Coronary artery (tissue), 2 donors: ENCODE data around the gene NOXO1.

Source experiments
- DNase-seq: peaks from one replicate; pipeline ENCODE4 v3.0.0-alpha.2; 2017; ENCODE audit warnings: low spot score
- H3K27ac ChIP-seq, 2 donors: fragments of 200-600 bp; sonication (generic); one replicate each; pipeline ENCODE4 v1.5.1; 2016 to 2019
- H3K4me3 ChIP-seq: fragments of 200-600 bp; sonication (generic); 2 replicates; pipeline ENCODE4 v1.5.1; 2016; ENCODE audit warnings: mild to moderate bottlenecking, moderate library complexity
- CTCF ChIP-seq: fragments of 200-600 bp; sonication (generic); IDR thresholded peaks from one replicate; pipeline ENCODE4 v1.5.1; 2019; ENCODE audit warnings: antibody characterized with exemption

NOXO1 gene

GRCh38 chr16:2005646-2006045, 24.4 kb upstream of the NOXO1 start:
- no peak for TF ChIP-seq CTCF
- no peak for DNase-seq
- no peak overlapping the region for H3K27ac ChIP-seq
- H3K4me3 ChIP-seq, result no peak overlapping the region

DNA sequence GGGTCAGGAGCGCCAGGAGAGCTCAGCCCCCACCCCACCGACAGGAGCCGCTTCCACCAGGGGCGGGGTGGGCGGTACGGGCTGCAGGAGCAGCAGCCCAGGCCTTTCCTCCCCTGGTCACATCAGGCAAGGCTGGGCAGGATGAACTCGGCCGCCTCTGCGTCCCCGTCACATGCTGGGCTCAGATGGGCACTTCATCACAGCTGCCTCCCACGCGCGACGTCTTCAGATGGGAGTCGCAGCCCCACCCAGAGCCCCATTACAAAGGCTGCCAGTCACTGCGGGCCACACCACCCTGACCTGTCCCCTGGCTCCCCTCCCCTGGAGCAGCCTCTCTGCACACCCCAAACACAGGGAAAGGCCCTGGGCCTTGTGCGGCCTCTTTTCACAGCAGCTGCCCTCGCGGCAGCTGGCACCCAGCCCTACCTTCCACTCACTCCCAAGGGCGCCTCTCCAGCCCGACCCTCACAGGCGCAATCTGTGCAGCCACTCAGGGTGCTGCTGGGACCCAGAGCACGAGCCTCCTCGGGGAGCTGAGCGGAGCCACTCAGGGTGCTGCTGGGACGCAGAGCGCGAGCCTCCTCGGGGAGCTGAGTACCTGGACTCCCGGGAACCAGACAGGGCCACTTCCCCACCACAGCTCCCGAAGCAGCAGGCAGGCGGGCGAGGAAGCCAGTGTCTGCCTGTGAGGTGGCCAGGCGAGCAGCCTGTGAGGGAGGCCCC, 23.7 kb upstream of the NOXO1 start:
- no peak for TF ChIP-seq CTCF
- H3K27ac ChIP-seq, result no peak overlapping the region
- DNase-seq, result no peak
- H3K4me3 ChIP-seq, result no peak overlapping the region

- H3K4me3 ChIP-seq, result peak overlapping the region; percentile 55
- H3K27ac ChIP-seq, result no peak overlapping the region
- peak; percentile 77 for TF ChIP-seq CTCF
- no peak for DNase-seq
Measured at GRCh38 chr16:2003827-2004641, 22.8 kb upstream of the NOXO1 start.

DNA sequence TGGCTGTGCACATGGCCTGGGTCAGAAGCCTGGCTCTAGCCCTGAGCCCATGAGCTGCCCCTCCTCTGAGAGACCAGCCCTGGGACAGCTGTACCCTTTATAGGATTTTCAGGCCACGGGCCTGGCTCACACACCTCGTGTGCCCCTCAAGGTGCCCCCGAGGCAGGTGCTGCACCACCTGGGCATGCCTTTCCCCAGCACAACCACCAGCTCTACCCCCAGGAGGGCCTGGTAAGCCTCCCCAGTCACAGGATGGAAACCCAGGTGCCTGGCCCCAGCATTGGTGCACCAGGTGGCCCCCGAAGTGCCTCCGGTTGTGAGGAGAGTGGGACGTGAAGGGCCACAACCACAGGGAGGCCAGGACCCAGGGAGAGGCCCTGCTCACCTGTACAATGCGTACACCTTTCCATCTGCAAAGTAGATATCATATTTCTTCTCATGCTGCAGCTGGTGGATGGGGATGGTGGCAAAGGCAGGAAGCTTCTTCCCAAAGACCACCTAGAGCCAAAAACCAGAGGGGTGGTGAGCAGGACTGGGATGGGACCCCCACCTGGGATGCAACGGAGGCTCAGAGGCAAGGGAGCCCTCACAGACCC, 22.1 kb upstream of the NOXO1 start:
- no peak for DNase-seq
- TF ChIP-seq CTCF, result no peak
- Histone ChIP-seq H3K27ac (no peak overlapping the region), H3K4me3 (no peak overlapping the region)

- no peak overlapping the region for H3K4me3 ChIP-seq
- no peak overlapping the region for H3K27ac ChIP-seq
- no peak for TF ChIP-seq CTCF
- DNase-seq, result no peak
Measured at GRCh38 chr16:2002406-2003230, 21.3 kb upstream of the NOXO1 start.

GRCh38 chr16:2001456-2002355, 20.4 kb upstream of the NOXO1 start:
- Histone ChIP-seq H3K27ac (no peak overlapping the region), H3K4me3 (no peak overlapping the region)
- no peak for DNase-seq
- no peak for TF ChIP-seq CTCF
